ENCODE measurements around the gene PRPF38A.
"Not testable (repeated sequence)": the region's sequence is repeated elsewhere in the genome, so short reads cannot be mapped to it uniquely, and the experiment has no call there.

DNA sequence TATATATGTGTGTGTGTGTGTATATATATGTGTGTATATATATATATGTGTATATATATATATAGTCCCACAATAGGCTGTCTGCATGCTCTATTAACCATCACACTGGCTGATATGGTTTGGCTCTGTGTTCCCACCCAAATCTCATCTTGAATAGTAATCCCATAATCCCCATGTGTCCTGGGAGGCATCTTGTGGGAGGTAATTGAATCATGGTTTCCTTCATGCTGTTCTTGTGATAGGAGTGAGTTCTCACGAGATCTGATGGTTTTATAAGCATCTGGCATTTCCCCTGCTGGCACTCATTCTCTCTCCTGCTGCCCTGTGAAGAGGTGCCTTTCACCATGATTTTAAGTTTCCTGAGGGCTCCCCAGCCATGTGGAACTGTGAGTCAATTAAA lies 34.6 kb upstream of the PRPF38A start:
- TF ChIP-seq, protein P1, sequence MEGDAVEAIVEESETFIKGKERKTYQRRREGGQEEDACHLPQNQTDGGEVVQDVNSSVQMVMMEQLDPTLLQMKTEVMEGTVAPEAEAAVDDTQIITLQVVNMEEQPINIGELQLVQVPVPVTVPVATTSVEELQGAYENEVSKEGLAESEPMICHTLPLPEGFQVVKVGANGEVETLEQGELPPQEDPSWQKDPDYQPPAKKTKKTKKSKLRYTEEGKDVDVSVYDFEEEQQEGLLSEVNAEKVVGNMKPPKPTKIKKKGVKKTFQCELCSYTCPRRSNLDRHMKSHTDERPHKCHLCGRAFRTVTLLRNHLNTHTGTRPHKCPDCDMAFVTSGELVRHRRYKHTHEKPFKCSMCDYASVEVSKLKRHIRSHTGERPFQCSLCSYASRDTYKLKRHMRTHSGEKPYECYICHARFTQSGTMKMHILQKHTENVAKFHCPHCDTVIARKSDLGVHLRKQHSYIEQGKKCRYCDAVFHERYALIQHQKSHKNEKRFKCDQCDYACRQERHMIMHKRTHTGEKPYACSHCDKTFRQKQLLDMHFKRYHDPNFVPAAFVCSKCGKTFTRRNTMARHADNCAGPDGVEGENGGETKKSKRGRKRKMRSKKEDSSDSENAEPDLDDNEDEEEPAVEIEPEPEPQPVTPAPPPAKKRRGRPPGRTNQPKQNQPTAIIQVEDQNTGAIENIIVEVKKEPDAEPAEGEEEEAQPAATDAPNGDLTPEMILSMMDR (IDR thresholded peaks at IDR 0.05; ENCODE audit: insufficient read depth, low read length) = not testable (repeated sequence)
- TF ChIP-seq GABPA, POLR2AphosphoS5 (IDR thresholded peaks at IDR 0.05; ENCODE audit: low read depth): not testable (repeated sequence)
- TF ChIP-seq, protein P2, sequence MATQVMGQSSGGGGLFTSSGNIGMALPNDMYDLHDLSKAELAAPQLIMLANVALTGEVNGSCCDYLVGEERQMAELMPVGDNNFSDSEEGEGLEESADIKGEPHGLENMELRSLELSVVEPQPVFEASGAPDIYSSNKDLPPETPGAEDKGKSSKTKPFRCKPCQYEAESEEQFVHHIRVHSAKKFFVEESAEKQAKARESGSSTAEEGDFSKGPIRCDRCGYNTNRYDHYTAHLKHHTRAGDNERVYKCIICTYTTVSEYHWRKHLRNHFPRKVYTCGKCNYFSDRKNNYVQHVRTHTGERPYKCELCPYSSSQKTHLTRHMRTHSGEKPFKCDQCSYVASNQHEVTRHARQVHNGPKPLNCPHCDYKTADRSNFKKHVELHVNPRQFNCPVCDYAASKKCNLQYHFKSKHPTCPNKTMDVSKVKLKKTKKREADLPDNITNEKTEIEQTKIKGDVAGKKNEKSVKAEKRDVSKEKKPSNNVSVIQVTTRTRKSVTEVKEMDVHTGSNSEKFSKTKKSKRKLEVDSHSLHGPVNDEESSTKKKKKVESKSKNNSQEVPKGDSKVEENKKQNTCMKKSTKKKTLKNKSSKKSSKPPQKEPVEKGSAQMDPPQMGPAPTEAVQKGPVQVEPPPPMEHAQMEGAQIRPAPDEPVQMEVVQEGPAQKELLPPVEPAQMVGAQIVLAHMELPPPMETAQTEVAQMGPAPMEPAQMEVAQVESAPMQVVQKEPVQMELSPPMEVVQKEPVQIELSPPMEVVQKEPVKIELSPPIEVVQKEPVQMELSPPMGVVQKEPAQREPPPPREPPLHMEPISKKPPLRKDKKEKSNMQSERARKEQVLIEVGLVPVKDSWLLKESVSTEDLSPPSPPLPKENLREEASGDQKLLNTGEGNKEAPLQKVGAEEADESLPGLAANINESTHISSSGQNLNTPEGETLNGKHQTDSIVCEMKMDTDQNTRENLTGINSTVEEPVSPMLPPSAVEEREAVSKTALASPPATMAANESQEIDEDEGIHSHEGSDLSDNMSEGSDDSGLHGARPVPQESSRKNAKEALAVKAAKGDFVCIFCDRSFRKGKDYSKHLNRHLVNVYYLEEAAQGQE (IDR thresholded peaks at IDR 0.05; ENCODE audit: insufficient replicate concordance, low read depth) = not testable (repeated sequence)
